ENCODE measurements around the gene MRPL58. TPM values are rescaled to one million over a fixed set of nuclear protein-coding genes. Genes with fewer than 3 reads are reported as not detected.

The MRPL58 gene
- total RNA-seq, 1 experiment from 2014 or later, result 41.0 TPM

DNA sequence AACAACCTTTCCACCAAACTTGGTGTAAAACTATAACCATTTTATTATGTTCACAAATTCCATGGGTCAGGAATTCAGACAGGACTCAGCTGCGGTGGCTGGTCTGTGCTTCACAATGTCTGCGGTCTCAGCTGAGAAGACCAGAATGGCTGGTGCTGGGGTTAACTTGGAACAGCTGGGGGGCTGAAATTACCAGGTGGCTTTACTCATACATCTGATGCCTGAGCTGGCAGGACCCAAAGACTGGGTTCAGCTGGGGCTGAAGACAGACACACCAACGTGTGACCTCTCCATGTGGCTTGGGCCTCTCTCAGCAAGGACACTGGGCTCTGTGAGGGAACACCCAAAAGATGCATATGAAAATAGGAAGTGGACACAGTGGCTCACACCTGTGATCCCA, 34.2 kb upstream of the MRPL58 start:
- no CpG with 5 or more reads among the region's 3 CpGs for WGBS (ENCODE audit: extremely low coverage, insufficient read length, low lambda C conversion rate)
- H2BK15ac ChIP-seq (ENCODE audit: low read depth, low read length), result no peak overlapping the region
- H4K5ac ChIP-seq (ENCODE audit: insufficient read length, low read depth, low read length), result no peak overlapping the region
- no peak for DNase-seq
- H2BK5ac ChIP-seq (ENCODE audit: insufficient read length, low read length), result no peak overlapping the region
- H3K56ac ChIP-seq (ENCODE audit: insufficient read length, low read depth, low read length), result no peak overlapping the region
- H3K4me1 ChIP-seq (ENCODE audit: insufficient read depth, low read length), result peaks cover 3% of the 10 kb centered on the region; the same call in 1 of the 2 replicates
- H3K9ac ChIP-seq (ENCODE audit: extremely low read depth, insufficient read length, low read length), result no peak overlapping the region
- Mint-ChIP-seq H3K9me3 (no peaks in the 10 kb centered on the region; a peak in 1 of 5 replicates), H3K4me1 (peaks cover 5 to 9% of the 10 kb centered on the region in 2 experiments), H3K27ac (no peak overlapping the region; a peak in 1 of 7 replicates), H3K36me3 (ENCODE audit: insufficient read depth in 1 of 3, low read depth in 3 of 3) (no peaks in the 10 kb centered on the region), H3K27me3 (ENCODE audit: low read depth) (peaks cover 56% of the 10 kb centered on the region), H3K4me3 (no peak overlapping the region)
- H2AFZ ChIP-seq (ENCODE audit: low read length), result no peak overlapping the region
- no peak overlapping the region for H2AK5ac ChIP-seq (ENCODE audit: insufficient read length, low read length)
- H3K23ac ChIP-seq (ENCODE audit: insufficient read length, low read depth, low read length), result no peak overlapping the region
- H4K8ac ChIP-seq (replicated peaks; ENCODE audit: insufficient read length, low read depth, low read length), result no peak overlapping the region
- no peaks in the 10 kb centered on the region for H4K20me1 ChIP-seq (ENCODE audit: control insufficient read depth, insufficient read depth, insufficient read length)
- H3K4me2 ChIP-seq (ENCODE audit: insufficient read depth, insufficient read length, low read length), result no peak overlapping the region
- H2BK12ac ChIP-seq (ENCODE audit: insufficient read length, low read depth, low read length), result no peak overlapping the region
- no peak overlapping the region for H2BK120ac ChIP-seq (ENCODE audit: low read depth, low read length, poor library complexity, severe bottlenecking)
- H3K27me3 ChIP-seq (ENCODE audit: insufficient read depth, low read length), result peaks cover 5% of the 10 kb centered on the region
- no peak overlapping the region for H3K18ac ChIP-seq (ENCODE audit: insufficient read length, low read depth, low read length)
- no peaks in the 10 kb centered on the region for H3K79me1 ChIP-seq (ENCODE audit: insufficient read depth, low read depth, low read length, poor library complexity, severe bottlenecking)
- no peak overlapping the region for H2BK20ac ChIP-seq (ENCODE audit: low read depth, low read length, poor library complexity, severe bottlenecking)
- peaks cover 10% of the 10 kb centered on the region for H3K23me2 ChIP-seq (ENCODE audit: insufficient read length, low read depth, low read length, poor library complexity, severe bottlenecking)
- no peak overlapping the region for H3K14ac ChIP-seq (ENCODE audit: insufficient read depth, low read length)
- no peak overlapping the region for H3T11ph ChIP-seq (ENCODE audit: low read length)
- H3K9me3 ChIP-seq (ENCODE audit: control insufficient read depth, low read depth, low read length), result no peaks in the 10 kb centered on the region
- TF ChIP-seq, protein P1, sequence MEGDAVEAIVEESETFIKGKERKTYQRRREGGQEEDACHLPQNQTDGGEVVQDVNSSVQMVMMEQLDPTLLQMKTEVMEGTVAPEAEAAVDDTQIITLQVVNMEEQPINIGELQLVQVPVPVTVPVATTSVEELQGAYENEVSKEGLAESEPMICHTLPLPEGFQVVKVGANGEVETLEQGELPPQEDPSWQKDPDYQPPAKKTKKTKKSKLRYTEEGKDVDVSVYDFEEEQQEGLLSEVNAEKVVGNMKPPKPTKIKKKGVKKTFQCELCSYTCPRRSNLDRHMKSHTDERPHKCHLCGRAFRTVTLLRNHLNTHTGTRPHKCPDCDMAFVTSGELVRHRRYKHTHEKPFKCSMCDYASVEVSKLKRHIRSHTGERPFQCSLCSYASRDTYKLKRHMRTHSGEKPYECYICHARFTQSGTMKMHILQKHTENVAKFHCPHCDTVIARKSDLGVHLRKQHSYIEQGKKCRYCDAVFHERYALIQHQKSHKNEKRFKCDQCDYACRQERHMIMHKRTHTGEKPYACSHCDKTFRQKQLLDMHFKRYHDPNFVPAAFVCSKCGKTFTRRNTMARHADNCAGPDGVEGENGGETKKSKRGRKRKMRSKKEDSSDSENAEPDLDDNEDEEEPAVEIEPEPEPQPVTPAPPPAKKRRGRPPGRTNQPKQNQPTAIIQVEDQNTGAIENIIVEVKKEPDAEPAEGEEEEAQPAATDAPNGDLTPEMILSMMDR (conservative IDR thresholded peaks at IDR 0.05), result no peak
- no peak overlapping the region for H3K4ac ChIP-seq (ENCODE audit: low read depth, low read length)
- H3K27ac ChIP-seq (ENCODE audit: insufficient read length, low read depth, low read length), result no peak overlapping the region
- H3K79me2 ChIP-seq (ENCODE audit: insufficient read depth, low read length), result no peaks in the 10 kb centered on the region
- no peak overlapping the region for H4K91ac ChIP-seq (ENCODE audit: insufficient read length, low read depth, low read length)
